Adipose tissue (tissue), 3 donors: ENCODE results near the gene NOS1AP. TPM values are rescaled to one million over a fixed set of nuclear protein-coding genes. Genes with fewer than 3 reads are reported as not detected.

Source experiments
- H3K27ac ChIP-seq: one replicate; pipeline ENCODE4 v1.5.1; 2013; ENCODE audit warnings: low read depth, low read length
- WGBS, 3 donors: extraction: QIAGEN DNeasy Blood & Tissue Kit; methylation state at CpG; one replicate each; pipeline ENCODE4 v1.1.7; 2013; 5-methylcytosine and 5-hydroxymethylcytosine counted together
- polyA plus RNA-seq, 3 donors: library from polyadenylated mRNA; stranded (reverse); fragments of 200-250 nt; gene quantifications; one replicate each; pipeline ENCODE4 v1.2.3, GENCODE V29; 2013
- donor health status: healthy with polysubstance abuse.
- donor health status: Bipolar disorder and iron deficiency.
- donor health status: healthy.

NOS1AP gene
- polyA plus RNA-seq, 3 donors, result 0.28 to 1.1 (median 0.40) TPM

DNA sequence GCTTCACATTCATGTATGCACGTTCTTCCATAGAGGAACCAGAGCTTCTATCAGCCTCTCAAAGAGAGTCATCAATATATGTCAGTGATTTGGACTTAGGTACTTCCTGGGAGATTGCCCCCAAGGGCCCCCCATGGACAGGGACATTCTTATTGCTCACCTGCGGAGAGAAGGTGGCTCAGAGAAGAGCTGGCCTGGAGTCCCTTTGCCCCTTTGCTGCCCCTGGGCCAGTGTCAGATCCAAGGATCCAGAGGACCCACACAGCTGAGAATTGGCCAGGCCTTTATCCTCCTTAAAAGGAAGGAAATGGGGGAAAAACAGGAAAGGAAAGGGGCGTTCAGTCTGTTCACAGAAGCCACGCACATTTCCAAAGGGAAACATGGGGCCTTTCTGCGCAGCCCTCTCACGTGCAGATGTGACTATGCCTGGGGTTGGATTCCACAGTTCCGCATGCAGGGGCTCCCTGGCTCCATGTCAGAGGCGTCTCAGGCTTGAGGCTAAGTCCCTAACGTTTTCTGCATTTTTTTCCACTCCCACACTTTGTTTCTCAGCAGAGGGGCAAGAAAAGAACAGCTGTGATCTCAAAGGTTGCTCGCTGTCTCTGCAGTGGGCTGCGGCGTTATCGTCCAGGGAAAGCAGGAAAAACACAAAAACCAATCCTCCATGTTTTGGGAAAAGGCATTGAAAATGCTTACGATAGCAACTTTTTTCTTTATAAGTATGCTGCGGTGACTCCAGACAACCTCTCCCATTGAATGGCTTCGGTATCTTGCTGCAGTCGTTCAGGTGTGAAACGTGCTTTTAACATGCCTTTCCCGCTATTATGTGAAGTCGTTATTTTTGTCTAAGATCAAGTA, 318.0 kb downstream of the NOS1AP start:
- H3K27ac ChIP-seq, result no peak overlapping the region
- 73 to 80% (median 74%) methylated on average over 20 of the region's 20 CpGs for WGBS, 3 donors

DNA sequence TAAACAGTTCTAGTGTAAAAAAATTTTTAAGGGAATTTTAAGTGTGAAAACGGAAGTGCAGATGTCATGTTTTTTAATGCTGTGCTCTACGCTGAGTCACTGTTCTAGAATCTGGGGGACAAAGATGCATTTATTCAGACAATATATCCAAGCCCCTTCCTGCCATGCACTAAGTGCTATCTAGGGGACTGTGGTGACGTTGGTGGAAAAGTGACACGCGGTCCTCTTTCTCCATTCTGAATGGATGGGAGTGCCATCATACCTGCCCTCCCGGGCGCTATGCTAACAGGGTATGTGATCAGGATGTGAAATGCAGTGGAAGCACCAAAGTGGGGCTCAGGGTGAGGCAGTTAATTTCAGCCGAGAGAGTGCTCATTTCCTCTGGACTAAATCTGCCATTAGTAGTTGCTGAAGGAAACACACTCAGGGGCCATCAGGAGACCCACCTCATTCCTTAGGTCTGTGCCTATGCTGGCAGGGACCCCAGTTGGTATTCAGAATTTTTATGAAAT, 318.6 kb downstream of the NOS1AP start:
- no peak overlapping the region for H3K27ac ChIP-seq
- 77 to 84% (median 81%) methylated on average over 8 of the region's 8 CpGs for WGBS, 3 donors

DNA sequence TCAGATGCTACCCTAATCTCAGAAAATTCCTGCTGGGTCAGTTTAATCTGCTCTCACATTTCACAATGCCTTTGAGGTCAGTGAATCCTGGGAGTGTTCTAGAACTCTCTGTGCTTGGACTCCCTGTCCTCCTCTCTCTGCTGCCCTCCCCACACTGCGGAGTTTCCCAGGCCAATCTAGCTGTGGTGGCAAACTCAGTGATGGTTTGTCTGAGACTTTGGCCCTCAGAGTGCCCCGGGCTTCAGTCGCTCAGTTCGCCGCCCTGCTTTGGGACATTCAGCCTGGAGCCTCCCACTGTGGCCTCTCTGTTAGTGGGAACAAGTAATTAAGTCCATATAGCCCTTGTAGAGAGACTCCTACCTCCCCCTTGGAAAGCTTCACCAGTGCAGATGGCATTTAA, 319.1 kb downstream of the NOS1AP start:
- 75 to 92% (median 86%) methylated on average over 5 of the region's 5 CpGs for WGBS, 3 donors
- no peak overlapping the region for H3K27ac ChIP-seq

- WGBS, 3 donors, result 39 to 53% (median 47%) methylated on average over 11 of the region's 11 CpGs
- H3K27ac ChIP-seq, result no peak overlapping the region
Measured at GRCh38 chr1:162389021-162389818, 319.7 kb downstream of the NOS1AP start.

GRCh38 chr1:162389971-162390370, 320.5 kb downstream of the NOS1AP start:
- no peak overlapping the region for H3K27ac ChIP-seq
- WGBS, 3 donors, result 48 to 76% (median 74%) methylated on average over 9 of the region's 9 CpGs

GRCh38 chr1:162390396-162391185, 321.1 kb downstream of the NOS1AP start:
- WGBS, 3 donors, result 66 to 82% (median 78%) methylated on average over 15 of the region's 15 CpGs

GRCh38 chr1:162391790-162392563, 322.5 kb downstream of the NOS1AP start:
- 33 to 65% (median 55%) methylated on average over 4 of the region's 4 CpGs for WGBS, 3 donors
- no peak overlapping the region for H3K27ac ChIP-seq

More at GRCh38 chr1:162390396-162391185, 321.1 kb downstream of the NOS1AP start:
- no peak overlapping the region for H3K27ac ChIP-seq

- WGBS, 3 donors, result 71 to 91% (median 81%) methylated on average over 3 of the region's 3 CpGs
- H3K27ac ChIP-seq, result no peak overlapping the region
Measured at GRCh38 chr1:162396201-162396906, 326.9 kb downstream of the NOS1AP start.

GRCh38 chr1:162397039-162397448, 327.6 kb downstream of the NOS1AP start:
- H3K27ac ChIP-seq, result no peak overlapping the region
- WGBS, 3 donors, result 61 to 79% (median 68%) methylated on average over 3 of the region's 3 CpGs

DNA sequence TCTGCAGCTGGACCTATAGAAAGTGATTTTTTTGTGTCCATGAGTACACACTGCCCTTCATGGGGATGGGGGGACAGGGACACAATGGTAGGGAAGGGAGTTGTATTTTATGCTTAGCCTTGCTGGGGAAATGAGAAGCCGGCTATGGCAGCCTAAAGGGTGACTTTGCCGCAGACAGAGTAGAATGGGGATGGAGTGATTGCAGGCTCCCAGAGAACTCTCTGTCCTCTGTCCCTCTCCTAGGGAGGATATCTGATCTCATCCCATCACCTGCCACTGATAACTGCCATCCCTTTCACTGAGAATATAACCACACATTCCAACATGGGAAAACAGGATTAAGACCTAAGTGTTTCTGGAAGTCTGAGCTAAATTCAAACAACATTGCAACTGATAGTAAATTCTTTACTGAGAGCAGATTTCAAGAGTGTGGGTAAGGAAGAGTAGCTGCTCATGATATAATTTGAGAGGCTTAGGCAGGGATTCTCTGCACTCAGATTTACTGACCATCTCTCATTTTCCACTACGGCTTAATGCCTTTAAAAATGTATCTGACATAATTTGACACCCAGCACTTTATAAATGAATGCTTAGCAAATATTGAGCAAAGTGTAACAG, 328.6 kb downstream of the NOS1AP start:
- no peak overlapping the region for H3K27ac ChIP-seq
- 35 to 75% (median 68%) methylated on average over 3 of the region's 3 CpGs for WGBS, 3 donors

DNA sequence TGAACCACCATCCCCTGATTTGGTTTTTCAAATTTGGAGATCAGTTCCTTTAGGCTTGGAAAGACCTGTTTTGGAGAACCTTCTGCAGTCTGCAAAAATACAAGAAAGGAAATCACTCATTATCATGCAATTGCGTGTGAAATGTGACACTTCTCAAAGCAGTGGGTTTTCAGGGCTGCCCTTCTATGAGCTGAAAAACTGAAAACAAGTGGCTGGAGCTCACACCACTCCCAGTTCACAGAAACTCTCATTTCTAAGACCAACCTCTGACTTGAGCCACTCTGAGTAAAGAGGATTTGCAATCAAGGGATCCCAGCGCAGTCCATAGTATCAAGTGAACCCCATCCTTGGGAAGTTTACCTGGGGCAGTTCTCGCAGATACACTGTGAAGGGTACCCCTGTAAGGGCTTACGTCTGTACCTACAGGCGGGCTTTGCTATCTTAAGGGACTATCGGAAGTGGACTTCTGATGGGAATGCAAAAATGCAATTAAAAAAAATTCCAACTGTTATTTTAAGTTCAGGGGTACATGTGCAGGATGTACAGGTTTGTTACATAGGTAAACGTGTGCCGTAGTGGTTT, 329.6 kb downstream of the NOS1AP start:
- 75 to 87% (median 86%) methylated on average over 8 of the region's 8 CpGs for WGBS, 3 donors
- H3K27ac ChIP-seq, result no peak overlapping the region

DNA sequence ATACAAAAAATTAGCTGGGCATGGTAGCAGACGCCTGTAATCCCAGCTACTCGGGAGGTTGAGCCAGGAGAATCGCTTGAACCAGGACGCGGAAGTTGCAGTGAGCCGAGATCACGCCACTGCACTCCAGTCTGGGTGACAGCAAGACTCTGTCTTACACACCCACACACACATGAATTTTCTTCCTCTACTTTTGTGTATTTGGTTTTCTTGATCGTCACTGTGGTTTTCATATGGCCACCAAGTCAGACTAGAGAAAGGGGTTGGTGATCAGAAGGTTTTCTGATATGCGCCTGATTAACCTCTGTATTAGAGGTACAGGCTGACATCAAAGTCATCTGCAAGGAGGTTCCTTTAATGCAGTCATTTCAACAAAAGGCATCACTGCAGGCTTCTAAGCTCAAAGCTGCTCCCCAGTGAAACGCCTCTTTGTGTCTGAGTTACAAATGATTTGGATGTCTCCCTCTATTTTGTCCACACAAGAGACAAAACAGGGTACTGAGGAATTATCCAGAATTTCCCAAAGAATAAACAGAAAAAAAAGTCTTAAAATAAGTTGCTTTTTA, 331.4 kb downstream of the NOS1AP start:
- no peak overlapping the region for H3K27ac ChIP-seq
- 88 to 91% (median 89%) methylated on average over 10 of the region's 10 CpGs for WGBS, 3 donors

DNA sequence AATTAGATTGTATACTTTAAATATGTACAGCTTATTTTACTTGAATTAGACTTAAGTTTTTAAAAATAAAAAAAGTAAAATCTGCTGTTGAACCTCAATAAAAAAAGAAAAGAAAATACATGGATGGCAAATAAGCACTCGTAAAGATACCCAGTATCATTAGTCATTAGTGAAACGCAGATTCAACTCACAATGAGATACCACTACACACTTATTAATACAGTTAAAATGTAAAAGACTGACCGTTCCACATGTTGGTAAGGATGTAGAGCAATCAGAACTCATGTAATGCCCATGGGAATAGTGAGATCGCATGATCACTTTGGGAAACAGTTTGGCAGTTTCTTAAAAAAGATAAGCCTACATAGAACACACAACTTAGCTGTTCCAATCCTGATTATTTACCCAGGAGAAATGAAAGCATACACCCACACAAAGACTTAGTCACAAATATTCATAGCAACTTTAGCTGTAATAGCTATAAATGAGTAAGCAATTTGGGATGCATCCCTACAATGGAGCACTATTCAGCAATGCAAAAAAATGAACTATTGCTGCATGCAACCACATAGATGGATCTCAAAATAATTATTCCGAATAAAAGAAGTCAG, 335.2 kb downstream of the NOS1AP start:
- WGBS, 3 donors, result 56 to 64% (median 62%) methylated on average over 5 of the region's 5 CpGs
- no peak overlapping the region for H3K27ac ChIP-seq

GRCh38 chr1:162405800-162406199, 336.3 kb downstream of the NOS1AP start:
- 60 to 67% (median 63%) methylated on average over 5 of the region's 5 CpGs for WGBS, 3 donors
- no peak overlapping the region for H3K27ac ChIP-seq

- WGBS, 3 donors, result 87 to 93% (median 89%) methylated on average over 2 of the region's 2 CpGs
- no peak overlapping the region for H3K27ac ChIP-seq
Measured at GRCh38 chr1:162406811-162407210, 337.3 kb downstream of the NOS1AP start.

- H3K27ac ChIP-seq, result no peak overlapping the region
- WGBS, 3 donors, result 92 to 96% (median 93%) methylated on average over 1 of the region's 1 CpG
Measured at GRCh38 chr1:162407539-162407938, 338.0 kb downstream of the NOS1AP start.
